Measurements from ENCODE around the gene RAB13. TPM values are rescaled to one million over a fixed set of nuclear protein-coding genes. Genes with fewer than 3 reads are reported as not detected.
"Not testable (repeated sequence)": the region's sequence is repeated elsewhere in the genome, so short reads cannot be mapped to it uniquely, and the experiment has no call there.

The RAB13 gene
- polyA plus RNA-seq, 1 of the 3 experiments (the other 2 are of a cell fraction) = 156 TPM

DNA sequence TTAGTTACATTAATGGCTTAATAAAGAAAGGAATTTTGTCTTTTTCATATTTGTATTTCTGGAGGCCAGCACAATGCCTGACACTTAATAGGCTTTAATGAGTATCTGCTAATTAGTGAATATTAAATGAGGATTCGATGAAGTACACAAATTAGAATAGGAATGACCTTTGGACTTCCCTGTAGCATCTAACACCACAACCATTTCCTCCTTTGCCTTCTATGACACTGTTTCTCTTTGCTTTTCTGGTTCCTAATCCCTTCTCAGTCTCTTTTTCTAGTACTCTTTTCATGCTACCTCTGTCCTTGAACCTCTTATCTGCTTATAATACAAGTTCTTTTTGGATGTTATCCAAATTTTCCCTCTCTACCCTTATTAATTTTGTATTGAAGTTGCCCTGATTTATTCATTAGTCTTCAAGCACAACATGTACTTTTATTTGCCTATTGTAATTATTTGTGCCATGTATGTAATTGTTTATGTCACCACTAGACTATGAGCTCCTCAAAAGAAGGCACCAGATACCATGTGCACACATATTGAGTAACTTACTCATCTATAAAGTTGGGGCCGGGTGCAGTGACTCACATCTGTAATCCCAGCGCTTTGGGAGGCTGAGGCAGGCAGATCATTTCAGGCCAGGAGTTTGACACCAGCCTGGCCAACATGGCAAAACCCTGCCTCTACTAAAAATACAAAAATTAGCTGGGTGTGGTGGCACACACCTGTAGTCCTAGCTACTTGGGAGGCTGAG lies 28.2 kb upstream of the RAB13 start (continued):
- TF ChIP-seq, protein P1, sequence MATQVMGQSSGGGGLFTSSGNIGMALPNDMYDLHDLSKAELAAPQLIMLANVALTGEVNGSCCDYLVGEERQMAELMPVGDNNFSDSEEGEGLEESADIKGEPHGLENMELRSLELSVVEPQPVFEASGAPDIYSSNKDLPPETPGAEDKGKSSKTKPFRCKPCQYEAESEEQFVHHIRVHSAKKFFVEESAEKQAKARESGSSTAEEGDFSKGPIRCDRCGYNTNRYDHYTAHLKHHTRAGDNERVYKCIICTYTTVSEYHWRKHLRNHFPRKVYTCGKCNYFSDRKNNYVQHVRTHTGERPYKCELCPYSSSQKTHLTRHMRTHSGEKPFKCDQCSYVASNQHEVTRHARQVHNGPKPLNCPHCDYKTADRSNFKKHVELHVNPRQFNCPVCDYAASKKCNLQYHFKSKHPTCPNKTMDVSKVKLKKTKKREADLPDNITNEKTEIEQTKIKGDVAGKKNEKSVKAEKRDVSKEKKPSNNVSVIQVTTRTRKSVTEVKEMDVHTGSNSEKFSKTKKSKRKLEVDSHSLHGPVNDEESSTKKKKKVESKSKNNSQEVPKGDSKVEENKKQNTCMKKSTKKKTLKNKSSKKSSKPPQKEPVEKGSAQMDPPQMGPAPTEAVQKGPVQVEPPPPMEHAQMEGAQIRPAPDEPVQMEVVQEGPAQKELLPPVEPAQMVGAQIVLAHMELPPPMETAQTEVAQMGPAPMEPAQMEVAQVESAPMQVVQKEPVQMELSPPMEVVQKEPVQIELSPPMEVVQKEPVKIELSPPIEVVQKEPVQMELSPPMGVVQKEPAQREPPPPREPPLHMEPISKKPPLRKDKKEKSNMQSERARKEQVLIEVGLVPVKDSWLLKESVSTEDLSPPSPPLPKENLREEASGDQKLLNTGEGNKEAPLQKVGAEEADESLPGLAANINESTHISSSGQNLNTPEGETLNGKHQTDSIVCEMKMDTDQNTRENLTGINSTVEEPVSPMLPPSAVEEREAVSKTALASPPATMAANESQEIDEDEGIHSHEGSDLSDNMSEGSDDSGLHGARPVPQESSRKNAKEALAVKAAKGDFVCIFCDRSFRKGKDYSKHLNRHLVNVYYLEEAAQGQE (IDR thresholded peaks at IDR 0.05; ENCODE audit: low read depth, low read length) = no peak
- TF ChIP-seq FOXJ3 (CRISPR knock-in tag; IDR thresholded peaks at IDR 0.05) = no peak
- no peak for TF ChIP-seq MXI1 (IDR thresholded peaks at IDR 0.05; ENCODE audit: low read depth, low read length)
- no peak for TF ChIP-seq ELF1 (IDR thresholded peaks at IDR 0.05)
- TF ChIP-seq, protein P2, sequence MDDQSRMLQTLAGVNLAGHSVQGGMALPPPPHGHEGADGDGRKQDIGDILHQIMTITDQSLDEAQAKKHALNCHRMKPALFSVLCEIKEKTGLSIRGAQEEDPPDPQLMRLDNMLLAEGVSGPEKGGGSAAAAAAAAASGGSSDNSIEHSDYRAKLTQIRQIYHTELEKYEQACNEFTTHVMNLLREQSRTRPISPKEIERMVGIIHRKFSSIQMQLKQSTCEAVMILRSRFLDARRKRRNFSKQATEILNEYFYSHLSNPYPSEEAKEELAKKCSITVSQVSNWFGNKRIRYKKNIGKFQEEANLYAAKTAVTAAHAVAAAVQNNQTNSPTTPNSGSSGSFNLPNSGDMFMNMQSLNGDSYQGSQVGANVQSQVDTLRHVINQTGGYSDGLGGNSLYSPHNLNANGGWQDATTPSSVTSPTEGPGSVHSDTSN (IDR thresholded peaks at IDR 0.05) = no peak
- TF ChIP-seq GATA2 (CRISPR knock-in tag; IDR thresholded peaks at IDR 0.05) = no peak
- no peak for TF ChIP-seq POLR2AphosphoS5 (IDR thresholded peaks at IDR 0.05; ENCODE audit: low read depth, low read length)
- TF ChIP-seq, protein P3, sequence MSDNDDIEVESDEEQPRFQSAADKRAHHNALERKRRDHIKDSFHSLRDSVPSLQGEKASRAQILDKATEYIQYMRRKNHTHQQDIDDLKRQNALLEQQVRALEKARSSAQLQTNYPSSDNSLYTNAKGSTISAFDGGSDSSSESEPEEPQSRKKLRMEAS (IDR thresholded peaks at IDR 0.05; ENCODE audit: low read depth) = no peak
- TF ChIP-seq, protein P4, sequence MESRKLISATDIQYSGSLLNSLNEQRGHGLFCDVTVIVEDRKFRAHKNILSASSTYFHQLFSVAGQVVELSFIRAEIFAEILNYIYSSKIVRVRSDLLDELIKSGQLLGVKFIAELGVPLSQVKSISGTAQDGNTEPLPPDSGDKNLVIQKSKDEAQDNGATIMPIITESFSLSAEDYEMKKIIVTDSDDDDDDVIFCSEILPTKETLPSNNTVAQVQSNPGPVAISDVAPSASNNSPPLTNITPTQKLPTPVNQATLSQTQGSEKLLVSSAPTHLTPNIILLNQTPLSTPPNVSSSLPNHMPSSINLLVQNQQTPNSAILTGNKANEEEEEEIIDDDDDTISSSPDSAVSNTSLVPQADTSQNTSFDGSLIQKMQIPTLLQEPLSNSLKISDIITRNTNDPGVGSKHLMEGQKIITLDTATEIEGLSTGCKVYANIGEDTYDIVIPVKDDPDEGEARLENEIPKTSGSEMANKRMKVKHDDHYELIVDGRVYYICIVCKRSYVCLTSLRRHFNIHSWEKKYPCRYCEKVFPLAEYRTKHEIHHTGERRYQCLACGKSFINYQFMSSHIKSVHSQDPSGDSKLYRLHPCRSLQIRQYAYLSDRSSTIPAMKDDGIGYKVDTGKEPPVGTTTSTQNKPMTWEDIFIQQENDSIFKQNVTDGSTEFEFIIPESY (IDR thresholded peaks at IDR 0.05; ENCODE audit: borderline replicate concordance, low read depth) = no peak
- TF ChIP-seq TEAD4 (IDR thresholded peaks at IDR 0.05; ENCODE audit: borderline replicate concordance, insufficient read depth) = no peak
- no peak for TF ChIP-seq JUND (IDR thresholded peaks at IDR 0.05)
- TF ChIP-seq FOXM1 (IDR thresholded peaks at IDR 0.05; ENCODE audit: low read depth) = no peak

DNA sequence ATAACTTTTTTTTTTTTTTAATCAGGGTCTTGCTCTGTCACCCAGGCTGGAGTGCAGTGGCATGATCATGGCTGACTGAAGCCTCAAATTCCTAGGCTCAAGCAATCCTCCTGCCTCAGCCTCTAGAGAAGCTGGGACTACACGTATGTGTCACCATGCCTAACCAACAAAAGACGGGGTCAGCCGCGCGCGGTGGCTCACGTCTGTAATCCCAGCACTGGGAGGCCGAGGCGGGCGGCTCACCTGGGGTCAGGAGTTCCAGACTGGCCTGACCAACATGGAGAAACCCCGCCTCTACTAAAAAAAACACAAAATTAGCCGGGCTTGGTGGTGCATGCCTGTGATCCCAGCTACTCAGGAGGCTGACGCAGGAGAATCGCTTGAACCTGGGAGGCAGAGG lies 26.4 kb upstream of the RAB13 start:
- H3K4me1 ChIP-seq (ENCODE audit: control insufficient read depth in 1 of 2, insufficient read depth in 2 of 2, low read depth in 1 of 2, low read length in 1 of 2); H3K27ac ChIP-seq (ENCODE audit: low read depth in 2 of 2, low read length in 1 of 2); CTCF ChIA-PET; H3K9ac ChIP-seq; H3F3A ChIP-seq (replicated peaks; ENCODE audit: insufficient read depth); H4K20me1 ChIP-seq (ENCODE audit: insufficient read depth); H3K27me3 ChIP-seq (ENCODE audit: insufficient read depth); H3K79me2 ChIP-seq (ENCODE audit: insufficient read depth); H3K9me2 ChIP-seq; DNase-seq; H2AFZ ChIP-seq (ENCODE audit: low read depth); H3K9me3 ChIP-seq; POLR2A ChIA-PET; H3K36me3 ChIP-seq (replicated peaks in 1 of 2; ENCODE audit: control insufficient read depth in 1 of 2, insufficient read depth in 2 of 2, low read length in 1 of 2); H3K4me3 ChIP-seq (ENCODE audit: low read depth in 2 of 2, low read length in 1 of 2); H3K4me2 ChIP-seq: not testable (repeated sequence)
- WGBS (ENCODE audit: low lambda C conversion rate) = 85% methylated on average over 10 of the region's 14 CpGs
